Activated T-cell treated with anti-CD3 and anti-CD28 coated beads for 24 hours (primary cell): Measurements from ENCODE around the gene STUM.

Experiments used
- DNase-seq: peaks from one replicate; pipeline ENCODE4 v3.0.0-alpha.2; 2020; ENCODE audit warnings: low read depth

STUM gene

GRCh38 chr1:226654046-226654667, 105.6 kb downstream of the STUM start:
- DNase-seq, result no peak

DNA sequence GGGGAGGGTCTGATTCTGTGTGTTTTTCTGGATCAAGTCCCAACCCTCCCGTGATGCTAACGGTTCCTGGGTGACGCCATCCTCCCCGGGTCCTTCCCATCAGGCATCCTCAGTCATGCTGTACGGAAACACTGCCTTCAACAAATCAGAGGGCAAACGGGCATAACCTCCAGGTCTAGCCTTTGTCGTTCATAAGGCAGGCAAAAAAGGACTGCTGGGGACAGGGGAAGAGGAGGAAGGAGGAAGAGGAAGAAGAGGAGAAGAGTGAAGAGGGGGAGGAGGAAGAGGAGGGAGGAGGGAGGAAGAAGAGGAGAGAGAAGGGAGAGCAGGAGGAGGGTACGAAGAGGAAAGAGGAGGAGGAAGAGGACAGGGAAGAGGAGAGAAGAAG, 106.1 kb downstream of the STUM start:
- DNase-seq, result no peak

- DNase-seq, result no peak
These were observed 106.9 kb downstream of the STUM start for GRCh38 chr1:226655251-226656163.

- no peak for DNase-seq
These were observed 107.6 kb downstream of the STUM start for GRCh38 chr1:226656201-226656600.

- DNase-seq, result no peak
These were observed 108.2 kb downstream of the STUM start for GRCh38 chr1:226656601-226657277.

- DNase-seq, result no peak
These were observed 109.5 kb downstream of the STUM start for GRCh38 chr1:226657895-226658545.

GRCh38 chr1:226658546-226659125, 110.1 kb downstream of the STUM start:
- DNase-seq, result no peak
